Activated gamma-delta T cell treated with Interleukin-2 at 50 U/mL for 16 hours (primary cell): ENCODE data around the gene PLA2G2C.
"Not testable (repeated sequence)": the region's sequence is repeated elsewhere in the genome, so short reads cannot be mapped to it uniquely, and the experiment has no call there.

Source experiments
- DNase-seq: peaks from one replicate; pipeline ENCODE4 v3.0.0-alpha.2; 2020

Gene PLA2G2C

DNA sequence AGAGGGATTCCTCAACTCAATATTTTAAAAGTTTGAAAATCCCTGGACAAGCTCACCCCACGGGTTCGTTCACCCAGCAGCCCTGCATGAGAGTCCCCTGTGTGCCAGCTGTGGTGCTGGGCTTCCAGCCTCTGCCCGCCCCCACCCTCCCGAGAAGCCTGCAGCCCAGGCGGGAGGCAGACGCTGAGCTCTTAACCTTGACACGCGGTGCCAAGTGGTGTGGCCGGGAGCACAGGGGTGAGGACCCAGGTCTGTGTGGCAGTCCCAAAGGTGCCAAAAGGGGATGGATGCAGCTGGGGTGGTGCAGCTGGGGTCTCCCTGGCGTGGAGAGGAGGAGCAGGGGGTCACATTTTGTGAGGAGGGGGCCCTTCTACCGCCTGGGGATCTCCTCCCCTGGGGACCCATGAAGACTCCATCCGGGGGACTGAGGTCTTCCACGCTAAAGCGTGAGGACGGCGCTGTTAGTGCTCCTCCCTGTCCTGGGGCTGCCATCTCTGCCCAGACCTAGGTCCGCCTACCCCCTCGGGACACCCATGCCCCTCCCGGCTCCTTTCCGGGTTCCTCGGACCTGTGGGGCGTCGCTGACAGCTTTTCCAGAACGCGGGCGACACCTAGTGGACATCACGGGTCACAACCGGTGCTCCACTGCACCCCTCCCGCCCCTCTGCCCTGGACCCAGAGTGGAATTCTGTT lies 34.3 kb downstream of the PLA2G2C start:
- peak; percentile 78 for DNase-seq

DNA sequence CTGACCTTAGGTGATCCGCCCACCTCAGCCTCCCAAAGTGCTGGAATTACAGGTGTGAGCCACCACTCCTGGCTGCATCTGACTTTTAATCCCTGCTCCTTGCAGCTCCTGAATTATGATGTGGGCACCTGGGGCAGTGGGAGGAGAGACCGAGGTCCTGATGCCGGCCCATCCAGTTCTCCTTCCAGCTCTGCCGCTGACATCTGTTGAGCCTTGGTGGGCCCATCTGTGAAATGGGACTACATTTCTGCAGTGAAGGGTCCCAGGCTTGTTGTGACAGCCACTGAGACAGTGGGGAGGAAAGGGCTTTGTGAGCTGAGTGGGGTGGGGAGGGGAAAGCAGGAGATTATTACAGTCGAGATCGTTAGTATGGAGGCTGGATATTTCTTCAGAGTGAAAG lies 35.3 kb downstream of the PLA2G2C start:
- DNase-seq, result no peak

DNA sequence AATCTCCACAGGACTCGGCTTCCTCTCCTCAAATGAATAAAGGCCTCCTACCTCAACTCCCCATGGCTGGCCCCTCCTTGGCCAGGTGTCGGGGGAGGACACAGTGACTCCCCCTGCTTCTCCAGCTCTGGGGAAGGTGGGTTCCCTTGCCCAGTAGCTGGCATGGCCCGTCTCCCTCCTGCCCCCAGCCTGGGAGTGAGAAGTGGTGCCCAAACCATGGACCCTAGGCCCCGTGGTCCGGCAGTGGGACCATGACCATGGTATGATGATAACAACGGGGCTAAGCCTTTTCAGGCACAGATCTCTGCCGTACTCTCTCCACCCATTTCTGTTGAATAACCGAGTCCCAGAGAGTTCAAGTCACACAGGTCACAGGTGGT lies 36.0 kb downstream of the PLA2G2C start:
- DNase-seq, result no peak

DNA sequence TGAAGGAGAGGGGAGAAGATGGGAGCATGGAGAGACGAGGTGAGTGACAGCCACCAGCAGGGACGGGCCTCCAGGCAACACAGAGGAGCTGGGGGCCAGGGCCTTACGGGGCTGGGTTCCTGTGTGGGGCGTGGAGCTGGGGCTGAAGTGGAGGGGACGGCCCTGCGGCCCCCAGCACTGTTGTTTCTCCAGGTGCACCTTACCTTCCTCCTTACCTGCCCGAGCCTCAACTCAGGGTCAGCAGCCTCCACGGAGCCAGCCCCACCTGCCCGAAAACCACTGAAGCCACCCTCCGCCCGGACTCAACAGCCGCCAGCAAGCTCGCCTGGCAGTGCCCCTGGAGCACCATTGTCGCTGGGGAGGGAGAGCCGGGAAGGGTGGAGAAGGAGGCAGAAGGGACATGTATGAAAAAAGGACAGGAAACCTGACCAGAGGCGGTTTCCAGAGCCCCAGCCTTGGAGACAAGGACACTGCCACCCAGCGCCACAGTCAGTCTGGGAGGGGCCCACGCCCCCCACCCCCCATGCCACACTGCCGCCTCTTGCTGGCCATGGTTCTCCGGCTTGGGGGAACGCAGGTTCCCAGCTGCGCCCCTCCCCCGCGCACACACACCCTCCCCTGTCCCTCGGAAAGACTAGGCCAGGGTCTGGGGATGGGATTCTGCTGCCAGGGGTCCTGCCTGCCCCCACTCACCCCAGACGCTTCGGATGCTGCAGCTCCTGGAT lies 36.6 kb downstream of the PLA2G2C start:
- DNase-seq, result no peak

DNA sequence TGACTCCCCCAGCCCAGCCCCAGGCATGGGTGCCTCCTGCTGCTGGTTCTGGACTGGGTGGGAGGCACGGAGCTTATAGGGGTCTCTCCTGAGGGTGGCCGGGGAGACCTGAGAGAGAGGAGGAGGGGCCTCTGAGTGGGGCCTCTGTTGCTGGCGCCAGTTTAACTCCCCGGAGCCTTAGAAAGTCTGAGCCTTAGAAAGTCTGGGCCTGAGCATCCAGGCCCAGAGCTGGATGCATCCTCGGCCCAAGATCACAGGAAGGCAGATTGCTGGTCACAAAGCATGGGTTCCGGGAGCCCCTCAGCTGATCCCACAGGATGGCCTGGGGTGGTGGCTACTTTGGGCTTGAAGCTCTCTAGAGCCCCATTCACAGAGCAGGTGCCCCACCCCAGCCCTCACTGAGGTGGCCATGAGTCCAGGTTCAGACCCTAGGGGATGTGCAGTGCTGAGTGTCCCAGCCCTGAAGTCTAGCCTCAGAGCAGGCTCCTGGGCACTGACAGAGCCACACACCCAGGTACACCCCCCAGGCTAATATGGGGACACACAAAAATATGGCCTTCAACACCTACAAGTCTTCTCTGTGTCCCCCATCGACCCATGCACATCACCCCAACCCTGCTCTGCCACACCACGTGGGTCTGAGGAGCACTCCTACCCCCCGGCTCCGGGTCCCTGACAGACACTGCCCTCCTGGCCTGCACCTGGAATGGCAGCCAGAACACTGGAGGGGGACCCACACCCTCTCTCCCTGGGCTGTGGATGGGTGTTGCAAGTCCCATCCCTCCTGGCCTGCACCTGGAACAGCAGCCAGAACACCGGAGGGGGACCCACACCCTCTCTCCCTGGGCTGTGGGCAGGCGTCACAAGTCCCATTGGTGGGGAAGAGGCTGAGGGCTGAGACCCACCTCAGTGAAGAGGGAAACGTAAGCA lies 37.5 kb downstream of the PLA2G2C start:
- no peak for DNase-seq

DNA sequence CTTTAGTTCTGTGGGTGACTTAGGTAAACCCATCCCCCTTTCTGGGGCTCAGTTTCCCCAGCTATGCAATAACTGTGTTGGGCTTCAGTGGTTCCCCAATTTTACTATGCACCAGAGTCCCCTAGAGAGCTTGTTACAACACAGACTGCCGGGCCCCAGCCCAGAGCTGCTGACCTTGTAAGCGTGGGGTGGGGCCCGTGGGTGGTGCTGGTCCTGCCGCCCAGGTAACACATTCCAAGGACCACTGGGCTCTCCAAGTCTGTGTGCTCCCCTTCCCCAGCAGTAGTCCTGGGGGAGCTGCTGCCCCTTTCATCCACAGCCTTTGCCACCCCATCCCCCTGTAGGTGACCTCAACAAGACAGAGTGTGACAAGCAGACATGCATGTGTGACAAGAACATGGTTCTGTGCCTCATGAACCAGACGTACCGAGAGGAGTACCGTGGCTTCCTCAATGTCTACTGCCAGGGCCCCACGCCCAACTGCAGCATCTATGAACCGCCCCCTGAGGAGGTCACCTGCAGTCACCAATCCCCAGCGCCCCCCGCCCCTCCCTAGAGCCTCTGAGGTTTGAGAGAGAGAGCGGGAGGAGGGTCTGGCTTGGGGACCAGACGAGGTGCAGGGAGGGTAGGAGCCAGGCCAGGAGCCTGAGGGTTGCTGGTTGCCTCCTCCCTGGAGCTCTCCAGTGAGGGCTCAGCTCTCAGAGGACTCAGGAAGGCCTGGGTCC lies 38.3 kb downstream of the PLA2G2C start:
- no peak for DNase-seq

DNA sequence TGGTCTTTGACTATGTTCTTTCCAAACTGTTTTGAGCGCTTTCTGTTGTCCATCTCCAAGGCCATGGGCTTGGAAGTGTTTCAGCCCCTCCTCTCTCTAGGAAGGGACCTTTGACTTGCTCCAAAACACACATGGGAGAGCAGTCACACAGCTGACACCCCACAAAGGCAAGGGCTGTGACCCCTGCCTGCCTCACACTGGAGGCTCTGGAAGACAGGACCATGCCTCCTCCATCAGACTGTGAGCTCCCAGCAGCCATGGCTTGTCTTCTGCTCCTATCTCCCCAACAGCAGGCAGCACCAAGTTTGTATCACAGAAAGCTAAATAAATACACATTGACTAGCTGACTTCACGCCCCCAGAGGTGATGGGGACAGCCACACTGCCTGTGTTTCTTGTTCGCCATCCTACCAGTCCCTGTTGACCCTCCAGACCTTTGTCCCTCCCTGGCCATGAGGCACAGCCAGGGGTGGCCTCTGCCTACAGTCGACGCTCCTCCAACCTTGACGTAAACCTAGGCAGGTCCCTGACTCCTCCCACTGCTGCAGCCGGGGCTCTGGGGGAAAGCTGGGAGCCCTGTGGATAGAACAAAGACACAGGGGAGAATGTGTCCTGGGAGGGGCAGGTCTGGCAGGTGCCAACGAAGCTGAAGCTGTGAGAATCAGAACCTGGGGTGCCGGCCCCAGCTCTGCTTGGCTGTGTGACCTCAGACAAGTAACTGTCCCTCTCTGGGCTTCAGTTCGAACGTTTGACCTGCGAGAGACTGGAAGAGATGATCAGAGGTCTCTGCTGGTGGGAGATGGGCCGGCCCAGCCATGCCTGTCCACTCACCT lies 42.4 kb downstream of the PLA2G2C start:
- no peak for DNase-seq

DNA sequence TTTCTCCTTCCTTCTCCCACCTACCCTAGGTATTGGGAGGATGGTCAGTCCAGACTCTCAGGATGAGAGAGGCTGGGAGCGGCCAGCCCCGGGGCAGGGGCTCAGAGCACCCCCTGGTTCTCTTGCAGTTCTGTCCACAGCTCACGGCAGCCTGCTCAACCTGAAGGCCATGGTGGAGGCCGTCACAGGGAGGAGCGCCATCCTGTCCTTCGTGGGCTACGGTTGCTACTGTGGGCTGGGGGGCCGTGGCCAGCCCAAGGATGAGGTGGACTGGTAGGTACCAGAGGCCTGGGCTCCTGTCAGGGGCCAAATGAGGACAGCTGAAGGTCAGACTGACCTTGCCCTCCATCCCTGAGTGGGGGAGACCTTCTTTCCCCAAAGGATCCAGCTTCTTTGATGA lies 43.0 kb downstream of the PLA2G2C start:
- DNase-seq, result no peak

DNA sequence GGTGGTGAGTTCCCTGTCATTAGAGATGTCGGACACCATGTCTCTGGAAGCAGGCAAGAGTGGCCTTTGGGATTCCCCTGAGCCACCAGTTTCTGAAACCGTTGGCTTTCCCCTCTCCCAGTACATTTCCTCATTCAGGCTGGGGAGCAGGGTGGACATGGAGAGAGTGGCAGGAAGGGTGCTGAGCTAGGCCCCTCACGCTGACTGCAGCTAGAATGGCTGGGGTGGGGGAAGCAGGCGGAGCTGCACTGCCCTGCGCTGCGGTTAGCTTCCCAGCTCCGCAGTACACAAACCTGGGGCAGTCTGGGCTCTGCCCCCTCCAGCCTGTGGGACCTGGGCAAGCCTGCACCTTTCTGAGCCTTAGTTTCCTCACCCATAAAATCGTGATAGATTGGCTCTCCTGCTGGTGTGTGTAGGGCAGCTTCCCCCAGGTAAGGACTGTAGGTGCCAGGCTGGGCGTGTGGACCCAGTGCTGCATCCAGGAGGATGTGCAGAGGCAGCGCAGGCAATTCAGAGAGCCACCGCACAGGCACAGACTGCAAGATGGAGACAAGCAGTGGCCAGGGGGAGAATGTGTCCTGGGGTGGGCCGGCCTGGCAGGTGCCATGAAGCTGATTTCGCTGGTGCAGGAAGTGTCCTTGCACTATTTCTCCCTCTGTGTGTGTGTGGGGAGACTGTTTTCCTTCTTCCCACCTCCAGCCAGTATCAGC lies 44.2 kb downstream of the PLA2G2C start:
- DNase-seq, result no peak

DNA sequence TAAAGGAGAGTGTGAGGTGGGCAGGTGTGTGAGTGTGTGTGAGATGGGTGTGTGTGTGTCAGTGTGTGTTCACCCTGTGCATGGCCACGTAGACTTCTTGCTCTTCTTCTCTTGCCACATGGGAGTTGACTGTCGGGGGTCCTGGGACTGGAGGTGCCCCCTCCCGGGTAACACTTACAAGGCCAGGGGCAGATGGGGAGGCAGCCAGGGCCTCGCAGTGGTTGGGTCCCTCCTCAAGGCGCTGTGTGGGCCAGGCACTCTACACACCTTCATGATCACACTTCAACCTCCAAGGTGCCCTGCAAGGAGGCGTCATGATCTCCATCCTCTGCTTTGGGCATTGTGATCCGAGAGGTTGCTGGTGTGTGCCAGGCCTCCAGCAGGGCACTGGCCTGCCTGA lies 44.9 kb downstream of the PLA2G2C start:
- no peak for DNase-seq

DNA sequence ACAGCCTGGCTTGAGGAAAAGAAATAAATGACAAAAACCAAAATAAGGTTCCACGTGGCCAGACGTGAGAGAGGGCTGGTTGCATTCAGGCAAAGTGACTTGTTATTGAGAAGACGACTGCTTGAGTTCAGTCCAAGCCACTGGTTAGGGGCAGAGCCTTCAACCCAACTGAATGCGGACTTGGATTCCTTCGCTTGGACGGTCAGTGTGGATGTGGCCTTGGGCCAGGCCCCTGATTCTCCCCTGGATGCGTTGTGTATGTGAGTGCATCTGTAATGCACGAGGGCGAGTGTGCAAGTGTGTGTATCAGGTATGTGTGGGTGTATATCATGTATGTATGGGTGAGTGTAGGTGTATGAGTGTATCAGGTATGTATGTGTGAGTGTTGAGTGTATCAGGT lies 45.3 kb downstream of the PLA2G2C start:
- DNase-seq, result no peak

DNA sequence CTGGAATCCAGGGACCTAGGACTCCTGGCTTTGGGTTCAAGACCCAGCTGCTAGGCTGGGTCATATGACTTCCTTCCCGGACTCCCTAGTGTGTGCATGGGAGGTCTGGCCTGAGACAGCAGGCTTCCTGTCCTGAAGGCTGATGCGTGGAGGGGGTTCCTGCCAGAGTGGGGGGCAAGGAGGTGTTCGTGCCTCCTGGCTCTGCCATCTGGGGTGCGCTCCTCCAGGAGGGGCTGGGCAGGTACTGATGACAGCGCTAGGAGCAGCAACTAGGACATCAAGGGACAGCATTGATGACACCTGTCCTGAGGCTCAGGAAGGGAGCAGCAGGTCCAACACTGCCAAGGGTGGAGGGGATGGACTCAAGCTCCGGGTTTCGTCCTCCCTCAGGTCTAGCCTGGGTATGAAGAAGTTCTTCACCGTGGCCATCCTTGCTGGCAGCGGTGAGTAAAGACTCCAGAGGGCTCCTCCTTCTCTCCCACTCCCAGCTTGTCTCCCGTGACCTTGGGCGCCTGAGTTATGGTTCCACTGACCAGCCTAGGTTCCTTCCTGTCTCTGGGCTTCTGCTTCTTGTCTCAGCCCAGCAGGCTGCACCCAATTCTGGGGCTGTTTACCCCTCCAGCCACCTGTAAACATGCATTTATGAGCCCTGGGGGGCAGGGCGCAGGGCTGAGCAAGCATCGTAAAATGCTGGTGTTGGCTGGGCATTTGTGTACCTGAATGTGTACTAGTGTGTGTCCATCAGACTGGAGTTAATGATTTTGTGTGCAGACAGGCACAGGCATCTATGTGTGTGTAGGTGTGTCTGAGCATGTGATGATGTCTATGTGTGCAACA lies 46.3 kb downstream of the PLA2G2C start:
- no peak for DNase-seq

DNA sequence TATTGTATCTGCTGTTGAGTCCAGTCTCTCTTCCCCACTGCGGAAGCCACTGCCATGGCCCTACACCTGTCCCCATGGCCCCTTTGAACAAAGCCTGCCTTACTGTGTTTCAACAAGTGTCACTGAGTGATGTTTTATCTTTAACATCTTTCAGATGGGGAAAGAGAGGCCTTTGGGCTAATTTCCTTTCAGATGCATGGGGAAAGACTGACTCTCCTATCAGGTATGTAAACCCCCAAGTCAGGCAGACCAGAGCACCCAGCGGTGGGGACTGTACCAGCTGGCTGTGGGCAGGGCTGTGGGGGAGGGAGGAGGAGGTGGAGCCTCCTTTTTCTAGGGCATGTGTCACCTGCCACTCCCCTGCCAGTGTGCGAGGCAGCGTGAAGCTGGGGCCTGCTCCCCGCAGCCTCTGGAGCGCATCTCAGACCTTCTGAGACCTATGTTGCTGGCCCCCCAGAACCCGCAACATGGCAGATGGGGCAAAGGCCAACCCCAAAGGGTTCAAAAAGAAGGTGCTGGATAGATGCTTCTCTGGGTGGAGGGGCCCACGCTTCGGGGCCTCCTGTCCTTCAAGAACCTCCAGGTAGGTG lies 47.3 kb downstream of the PLA2G2C start, which contains the start of gene PLA2G2F:
Gene PLA2G2F (plus strand): TSS at position 363 of the 590 bp plus-strand sequence. CDS start 105 bp downstream, at position 468.
- DNase-seq, result no peak

DNA sequence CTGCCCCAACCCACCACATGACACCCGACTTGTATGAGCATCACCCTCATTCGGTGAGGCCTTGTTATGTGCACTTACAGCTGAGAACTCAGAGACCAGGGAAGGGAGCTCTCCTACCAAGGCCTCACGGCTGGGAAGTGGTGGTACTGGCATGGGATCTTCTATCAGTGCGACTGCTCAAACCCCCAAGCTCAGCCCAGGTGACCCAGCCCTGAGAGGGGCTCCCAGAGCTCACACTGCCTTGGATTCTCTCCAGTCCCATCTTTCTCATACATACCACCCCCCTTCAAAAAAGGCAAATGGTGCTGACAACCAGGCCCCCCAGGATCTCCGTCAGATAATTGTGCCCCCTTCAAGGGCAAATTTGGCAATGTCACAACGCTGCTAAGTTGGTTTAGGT lies 48.0 kb downstream of the PLA2G2C start:
- DNase-seq, result no peak

DNA sequence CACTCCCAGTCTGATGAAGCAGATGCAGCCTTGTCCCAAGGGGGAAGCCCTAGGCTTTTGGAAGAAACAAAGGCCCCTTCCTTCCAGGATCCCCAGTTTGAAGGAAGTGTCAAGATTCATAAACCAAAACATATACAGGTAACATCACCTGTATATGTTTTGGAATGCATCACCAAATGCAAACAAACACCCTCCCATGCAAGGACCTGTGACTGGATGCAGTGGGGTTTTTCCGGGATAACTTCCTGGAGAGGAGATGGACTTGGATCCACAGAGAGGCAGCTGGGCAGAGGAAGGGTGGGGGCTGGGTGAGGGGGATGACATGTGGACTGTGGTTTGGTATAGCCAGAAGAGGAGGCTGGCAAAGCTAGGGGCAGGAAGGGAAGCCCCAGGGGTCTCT lies 48.7 kb downstream of the PLA2G2C start:
- no peak for DNase-seq

DNA sequence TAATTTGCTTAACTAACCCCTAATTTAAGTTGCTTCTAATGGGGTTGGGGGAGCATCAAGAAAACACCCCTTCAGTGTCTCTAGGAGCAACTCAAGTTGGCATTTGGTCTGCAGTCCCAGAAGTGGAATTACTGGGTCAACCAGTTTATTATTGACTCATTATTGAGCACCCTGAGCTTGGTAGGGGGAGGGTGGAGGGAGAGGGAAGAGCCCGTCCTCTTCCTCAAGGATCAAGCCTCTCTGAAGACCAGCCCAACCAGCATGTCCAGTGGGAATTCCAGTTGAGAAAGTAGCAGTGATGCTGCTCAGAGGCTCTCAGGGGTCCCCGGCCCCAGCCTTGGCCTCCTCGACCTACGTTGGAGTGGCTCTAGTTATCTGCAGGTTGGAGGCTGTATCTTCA lies 49.3 kb downstream of the PLA2G2C start:
- DNase-seq, result no peak

DNA sequence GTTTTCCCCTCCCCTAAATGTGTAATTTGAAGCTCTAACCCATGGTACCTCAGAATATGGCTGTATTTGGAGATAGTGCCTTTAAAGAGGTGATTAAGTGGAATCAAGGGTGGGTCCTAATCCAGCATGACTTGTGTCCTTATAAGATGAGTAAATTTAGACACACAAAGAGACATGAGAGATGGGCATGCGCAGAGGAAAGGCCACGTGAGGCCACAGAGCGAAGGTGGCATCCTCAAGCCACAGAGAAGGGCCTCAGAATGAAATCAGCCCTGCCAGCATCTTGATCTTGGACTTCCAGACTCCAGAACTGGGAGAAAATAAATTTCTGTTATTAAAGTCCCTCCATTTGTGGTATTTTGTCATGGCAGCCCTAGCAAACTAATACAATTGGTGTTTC lies 50.1 kb downstream of the PLA2G2C start:
- no peak for DNase-seq

DNA sequence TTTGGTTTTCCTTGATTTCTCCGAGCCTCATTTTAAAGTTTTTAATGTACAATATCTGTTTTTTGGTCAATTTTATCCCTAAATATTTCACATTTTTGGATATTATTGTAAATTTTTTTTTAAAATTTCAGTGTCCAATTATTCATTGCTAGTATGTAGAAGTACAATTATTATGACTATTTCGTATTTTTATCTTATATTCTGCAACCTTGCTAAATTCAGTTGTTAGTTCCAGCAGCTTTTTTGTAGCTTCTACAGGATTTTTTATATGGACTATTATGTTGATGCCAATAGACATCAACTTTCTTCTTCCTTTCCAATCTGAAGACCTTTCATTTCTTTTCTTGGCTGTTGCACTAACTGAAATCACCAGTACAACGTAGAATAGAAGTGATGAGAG lies 51.3 kb downstream of the PLA2G2C start:
- DNase-seq, result no peak

DNA sequence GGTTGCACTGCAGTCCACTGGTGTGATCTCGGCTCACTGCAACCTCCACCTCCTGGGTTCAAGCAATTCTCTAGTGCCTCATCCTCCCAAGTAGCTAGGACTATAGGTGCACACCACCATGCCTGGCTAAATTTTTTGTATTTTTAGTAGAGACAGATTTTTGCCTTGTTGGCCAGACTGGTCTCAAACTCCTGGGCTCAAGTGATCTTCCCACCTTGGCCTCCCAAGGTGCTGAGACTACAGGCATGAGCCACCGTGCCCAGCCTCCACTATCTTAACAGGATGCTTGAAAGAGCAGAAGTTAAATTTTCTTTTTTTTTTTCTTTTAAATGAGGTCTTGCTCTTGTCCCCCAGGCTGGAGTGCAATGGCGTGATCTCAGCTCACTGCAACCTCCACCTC lies 55.8 kb downstream of the PLA2G2C start:
- not testable (repeated sequence) for DNase-seq
